Thoracic aorta (tissue), 2 donors: ENCODE data around the gene LDAF1. TPM values are rescaled to one million over a fixed set of nuclear protein-coding genes. Genes with fewer than 3 reads are reported as not detected.

ENCODE experiments used
- ATAC-seq: fragments of 150-250 bp; one replicate; pipeline ENCODE4 v1.8.0; 2017; ENCODE audit warnings: low read depth; ENCODE audit not compliant: insufficient number of reproducible peaks, low FRiP score
- DNase-seq: peaks from one replicate; pipeline ENCODE4 v3.0.0-alpha.2; 2020; ENCODE audit warnings: low spot score
- H3K27ac ChIP-seq, 2 donors: fragments of 200-600 bp; sonication (generic); 1 replicate in 1 of 2; 2 replicates in 1 of 2; pipeline ENCODE4 v1.5.1; 2016; ENCODE audit warnings: mild to moderate bottlenecking in 2 of 2, moderate library complexity in 2 of 2
- H3K27me3 ChIP-seq: fragments of 200-600 bp; sonication (generic); replicated peaks from 2 replicates; pipeline ENCODE4 v1.6.0; 2016; ENCODE audit warnings: mild to moderate bottlenecking; ENCODE audit not compliant: insufficient read depth
- H3K36me3 ChIP-seq: fragments of 200-600 bp; sonication (generic); one replicate; pipeline ENCODE4 v1.5.1; 2016
- H3K4me1 ChIP-seq, 2 donors: fragments of 200-600 bp; sonication (generic); 1 replicate in 1 of 2; 2 replicates in 1 of 2; pipeline versions ENCODE4 v1.5.1 to v1.6.0; 2016; ENCODE audit warnings: low read depth in 2 of 2, mild to moderate bottlenecking in 1 of 2; ENCODE audit not compliant: control insufficient read depth in 1 of 2
- H3K4me3 ChIP-seq: fragments of 200-600 bp; sonication (generic); 2 replicates; pipeline ENCODE4 v1.5.1; 2016; ENCODE audit warnings: mild to moderate bottlenecking
- H3K9me3 ChIP-seq: fragments of 200-600 bp; sonication (generic); 2 replicates; pipeline ENCODE4 v1.5.1; 2016
- total RNA-seq, 2 donors: library from RNA; depleted of rRNA; stranded (reverse); fragments of >200 nt; gene quantifications; one replicate each; pipeline versions ENCODE4 v1.1.0 to v1.2.3, GENCODE V29; 2016
- TF ChIP-seq, protein P1 (sequence below): fragments of 200-600 bp; sonication (generic); IDR thresholded peaks from one replicate; pipeline ENCODE4 v1.5.1; 2019; ENCODE audit warnings: antibody characterized with exemption

LDAF1 gene
- total RNA-seq, 2 donors from 2014 or later, result 110 to 112 TPM

DNA sequence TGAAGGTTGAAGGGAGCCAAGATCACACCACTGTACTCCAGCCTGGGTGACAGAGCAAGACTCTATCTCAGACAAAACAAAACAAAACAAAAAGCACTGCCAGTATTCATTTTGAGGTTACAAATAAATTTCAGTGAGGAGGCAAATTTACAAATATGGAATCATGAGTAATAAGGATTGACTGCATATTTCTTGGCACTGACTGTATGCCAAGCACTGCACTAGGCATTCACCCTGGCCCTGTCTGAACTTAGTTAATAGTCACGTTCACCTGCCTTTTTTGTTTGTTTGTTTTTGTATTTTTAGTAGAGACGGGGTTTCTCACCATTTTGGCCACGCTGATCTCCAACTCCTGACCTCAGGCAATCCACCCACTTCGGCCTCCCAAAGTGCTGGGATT lies 5.1 kb downstream of the LDAF1 start:
- ATAC-seq (peak; percentile 68), DNase-seq (no peak)
- Histone ChIP-seq H3K4me1 (peaks cover 38 to 61% of the 10 kb centered on the region in 2 donors), H3K4me3 (peak overlapping the region; percentile 96), H3K27ac (peak overlapping the region; percentile 88 to 91), H3K27me3 (no peaks in the 10 kb centered on the region), H3K36me3 (peaks cover 27% of the 10 kb centered on the region), H3K9me3 (no peaks in the 10 kb centered on the region)
- TF ChIP-seq, protein P1, sequence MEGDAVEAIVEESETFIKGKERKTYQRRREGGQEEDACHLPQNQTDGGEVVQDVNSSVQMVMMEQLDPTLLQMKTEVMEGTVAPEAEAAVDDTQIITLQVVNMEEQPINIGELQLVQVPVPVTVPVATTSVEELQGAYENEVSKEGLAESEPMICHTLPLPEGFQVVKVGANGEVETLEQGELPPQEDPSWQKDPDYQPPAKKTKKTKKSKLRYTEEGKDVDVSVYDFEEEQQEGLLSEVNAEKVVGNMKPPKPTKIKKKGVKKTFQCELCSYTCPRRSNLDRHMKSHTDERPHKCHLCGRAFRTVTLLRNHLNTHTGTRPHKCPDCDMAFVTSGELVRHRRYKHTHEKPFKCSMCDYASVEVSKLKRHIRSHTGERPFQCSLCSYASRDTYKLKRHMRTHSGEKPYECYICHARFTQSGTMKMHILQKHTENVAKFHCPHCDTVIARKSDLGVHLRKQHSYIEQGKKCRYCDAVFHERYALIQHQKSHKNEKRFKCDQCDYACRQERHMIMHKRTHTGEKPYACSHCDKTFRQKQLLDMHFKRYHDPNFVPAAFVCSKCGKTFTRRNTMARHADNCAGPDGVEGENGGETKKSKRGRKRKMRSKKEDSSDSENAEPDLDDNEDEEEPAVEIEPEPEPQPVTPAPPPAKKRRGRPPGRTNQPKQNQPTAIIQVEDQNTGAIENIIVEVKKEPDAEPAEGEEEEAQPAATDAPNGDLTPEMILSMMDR, result no peak

DNA sequence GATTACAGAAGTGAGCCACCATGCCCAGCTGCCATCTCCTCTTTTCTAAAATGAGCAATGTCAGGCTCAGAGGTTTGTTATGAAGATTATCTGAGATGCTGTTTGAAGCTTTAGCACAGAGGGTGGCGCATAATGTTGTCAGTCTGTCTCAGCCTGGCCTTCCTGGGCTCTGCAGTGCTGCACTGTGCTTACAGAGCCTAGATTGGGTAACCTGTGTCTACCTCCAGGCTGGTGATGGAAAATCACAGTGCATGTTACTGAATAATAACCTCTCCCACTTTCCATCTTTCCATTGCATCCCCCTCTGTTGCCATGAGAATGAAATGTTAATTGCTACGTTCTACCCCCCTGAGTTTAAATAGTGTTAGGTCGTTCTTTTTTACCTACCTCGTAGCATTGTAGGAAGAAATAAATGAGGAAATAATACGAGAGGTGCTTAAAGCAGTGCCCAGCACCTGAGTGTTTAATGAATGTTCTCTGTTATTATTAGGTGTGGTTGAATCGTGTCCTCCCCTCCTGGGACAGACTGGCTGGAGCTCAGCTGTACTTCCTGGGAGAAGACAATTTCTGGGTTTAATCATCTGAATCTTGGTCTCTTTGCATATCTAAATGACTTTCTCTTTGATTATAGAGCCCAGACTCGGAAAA lies 6.2 kb downstream of the LDAF1 start:
- TF ChIP-seq, protein P1, result no peak
- H3K4me3 ChIP-seq, result no peak overlapping the region
- H3K27ac ChIP-seq, result peak overlapping the region; percentile 51 to 91
- peaks cover 43 to 68% of the 10 kb centered on the region in 2 donors for H3K4me1 ChIP-seq
- no peaks in the 10 kb centered on the region for H3K9me3 ChIP-seq
- no peak for DNase-seq
- ATAC-seq, result no peak
- H3K27me3 ChIP-seq, result no peaks in the 10 kb centered on the region
- peaks cover 27% of the 10 kb centered on the region for H3K36me3 ChIP-seq

DNA sequence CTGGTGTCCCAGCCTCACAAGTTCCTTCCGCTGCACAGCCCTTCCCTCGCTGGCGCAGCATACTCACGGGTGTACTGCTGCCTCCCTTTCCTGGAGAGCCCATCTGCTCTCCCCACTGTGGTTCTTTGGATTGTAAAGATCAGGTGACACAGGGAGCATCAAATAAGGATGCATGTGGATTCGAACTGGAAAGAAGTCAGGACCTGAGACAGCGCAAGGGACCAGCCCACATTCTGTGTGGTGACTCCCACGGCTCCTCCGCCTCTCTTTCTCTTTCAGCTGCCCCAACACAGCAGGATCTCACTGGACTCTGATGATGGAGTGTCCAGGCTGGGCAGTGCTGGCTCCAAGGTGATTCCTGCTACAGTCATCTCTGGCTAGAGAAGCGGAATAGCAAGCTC lies 8.1 kb downstream of the LDAF1 start:
- H3K4me1 ChIP-seq, result peaks cover 38 to 63% of the 10 kb centered on the region in 2 donors

DNA sequence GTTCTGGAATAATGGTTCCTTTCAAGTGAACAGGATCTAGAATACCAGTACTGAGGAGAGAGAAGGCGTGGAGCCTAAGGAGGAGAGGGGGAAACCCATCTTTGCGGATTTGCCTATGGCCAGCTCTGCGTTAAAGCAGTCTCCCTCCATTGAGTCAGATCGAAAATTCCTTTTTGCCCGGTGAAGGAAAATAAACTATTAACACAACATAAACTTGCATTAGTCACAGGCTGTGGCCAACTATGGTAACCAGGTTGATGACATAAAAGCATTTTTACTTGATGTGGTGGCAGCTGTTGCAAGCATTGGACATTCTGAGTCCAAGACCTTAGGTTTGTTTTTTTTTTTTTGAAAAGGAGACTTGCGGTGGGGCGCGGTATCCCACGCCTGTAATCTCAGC lies 8.9 kb downstream of the LDAF1 start:
- Histone ChIP-seq H3K4me3 (no peak overlapping the region), H3K9me3 (no peaks in the 10 kb centered on the region), H3K27me3 (no peaks in the 10 kb centered on the region), H3K4me1 (peaks cover 32 to 55% of the 10 kb centered on the region in 2 donors), H3K36me3 (peaks cover 48% of the 10 kb centered on the region), H3K27ac (peak overlapping the region; percentile 17 to 50)
- ATAC-seq (peak; percentile 56), DNase-seq (no peak)
- TF ChIP-seq, protein P1, result no peak

More for the DNA sequence above, 8.1 kb downstream of the LDAF1 start:
- peaks cover 40% of the 10 kb centered on the region for H3K36me3 ChIP-seq
- H3K27me3 ChIP-seq, result no peaks in the 10 kb centered on the region
- TF ChIP-seq, protein P1, result no peak
- no peak for DNase-seq
- H3K9me3 ChIP-seq, result no peaks in the 10 kb centered on the region
- peak overlapping the region; percentile 17 to 50 for H3K27ac ChIP-seq
- ATAC-seq, result no peak
- H3K4me3 ChIP-seq, result no peak overlapping the region

DNA sequence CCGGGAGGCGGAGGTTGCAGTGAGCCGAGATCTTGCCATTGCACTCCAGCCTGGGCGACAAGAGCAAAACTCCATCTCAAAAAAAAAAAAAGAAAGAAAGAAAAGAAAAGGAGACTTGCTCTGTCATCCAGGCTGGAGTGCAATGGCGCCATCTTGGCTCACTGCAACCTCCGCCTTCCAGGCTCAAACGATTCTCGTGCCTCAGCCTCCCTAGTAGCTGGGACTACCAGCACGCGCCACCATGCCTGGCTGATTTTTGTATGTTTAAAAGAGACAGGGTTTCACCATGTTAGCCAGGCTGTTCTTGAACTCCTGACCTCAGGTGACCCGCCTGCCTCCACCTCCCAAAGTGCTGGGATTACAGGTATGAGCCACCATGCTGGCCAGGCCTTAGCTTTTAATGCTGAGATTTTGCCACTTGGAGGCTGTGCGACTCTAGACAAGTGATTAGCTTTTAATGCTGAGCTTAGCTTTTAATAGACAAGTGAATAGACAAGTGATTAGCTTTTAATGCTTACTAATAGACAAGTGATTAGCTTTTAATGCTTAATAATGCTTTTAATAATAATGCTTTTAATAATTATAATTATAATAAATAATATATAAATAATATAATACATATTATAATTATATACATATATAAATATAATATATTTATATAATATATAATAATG lies 9.6 kb downstream of the LDAF1 start:
- DNase-seq, result no peak
- no peak overlapping the region for H3K4me3 ChIP-seq
- H3K4me1 ChIP-seq, result peaks cover 26 to 48% of the 10 kb centered on the region in 2 donors
- H3K27ac ChIP-seq, result peak overlapping the region in 1 of 2 donors; percentile 50
- H3K27me3 ChIP-seq, result no peaks in the 10 kb centered on the region
- H3K9me3 ChIP-seq, result no peaks in the 10 kb centered on the region
- H3K36me3 ChIP-seq, result peaks cover 55% of the 10 kb centered on the region
- TF ChIP-seq, protein P1, result no peak
- no peak for ATAC-seq
